ENCODE data around the gene ETV6.

DNA sequence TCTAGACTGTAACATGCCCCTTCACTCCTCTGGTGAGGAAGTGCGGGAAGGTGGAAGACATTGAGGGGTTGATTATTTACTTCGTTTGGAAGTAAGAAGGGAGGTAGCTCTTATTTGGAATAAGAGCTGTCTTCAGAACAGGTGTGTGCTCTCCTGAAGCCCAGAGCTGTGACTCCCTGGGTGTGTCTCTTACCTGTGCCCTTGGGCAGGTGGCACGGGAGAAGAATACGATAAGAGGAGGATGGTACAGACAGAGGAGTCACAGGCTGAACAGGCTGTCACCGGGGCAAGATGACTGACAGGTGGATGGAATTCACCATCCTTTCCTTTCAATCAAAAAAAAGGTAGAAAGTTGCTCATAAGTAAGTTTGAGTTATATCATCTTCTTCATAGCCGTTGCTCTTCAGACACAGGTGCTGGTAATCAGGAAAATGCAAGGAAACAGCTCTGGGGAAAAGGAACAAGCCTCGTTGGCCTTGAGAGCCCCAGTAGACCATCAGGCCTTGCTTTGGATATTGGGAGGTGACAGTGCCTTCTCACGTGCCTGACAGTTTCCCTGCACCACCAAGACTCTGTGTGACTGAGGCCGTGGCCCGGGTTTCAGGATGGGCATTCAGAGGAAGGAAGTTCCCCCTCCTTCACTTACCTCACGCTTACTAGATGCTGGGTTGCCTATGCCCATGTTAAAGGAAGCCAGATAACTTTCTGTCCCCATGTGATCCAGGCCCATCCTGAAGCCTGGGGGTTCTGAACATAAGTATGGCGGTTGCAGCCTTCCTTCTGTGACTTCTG lies 120.4 kb downstream of the ETV6 start:
- no peak for TF ChIP-seq POLR2A (IDR thresholded peaks at IDR 0.05; ENCODE audit: low read length)
- TF ChIP-seq GATA1 (IDR thresholded peaks at IDR 0.05; ENCODE audit: low read depth, low read length), result no peak

All from erythroblast (primary cell).